ENCODE measurements around the gene ZNF236.

The ZNF236 gene

DNA sequence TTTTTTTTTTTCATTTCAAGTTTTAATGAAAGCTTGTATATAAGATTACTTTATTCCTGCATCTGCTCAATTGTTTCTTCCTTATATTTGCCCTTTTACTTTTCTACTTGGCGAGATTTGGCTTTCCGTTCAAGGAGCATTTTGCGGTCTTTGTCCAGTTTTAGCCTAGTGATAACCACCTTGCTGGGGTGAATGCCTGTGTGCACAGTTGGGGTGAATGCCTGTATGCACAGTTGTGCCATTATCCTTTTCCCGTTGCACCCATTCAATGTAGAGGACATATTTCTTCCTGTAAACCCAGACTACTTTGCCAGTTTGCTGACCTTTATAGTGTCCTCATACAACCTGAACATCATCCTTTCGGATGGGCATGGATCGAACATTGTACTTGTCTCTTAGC is 12.0 kb downstream of the ZNF236 start:
- TF ChIP-seq, protein P1, sequence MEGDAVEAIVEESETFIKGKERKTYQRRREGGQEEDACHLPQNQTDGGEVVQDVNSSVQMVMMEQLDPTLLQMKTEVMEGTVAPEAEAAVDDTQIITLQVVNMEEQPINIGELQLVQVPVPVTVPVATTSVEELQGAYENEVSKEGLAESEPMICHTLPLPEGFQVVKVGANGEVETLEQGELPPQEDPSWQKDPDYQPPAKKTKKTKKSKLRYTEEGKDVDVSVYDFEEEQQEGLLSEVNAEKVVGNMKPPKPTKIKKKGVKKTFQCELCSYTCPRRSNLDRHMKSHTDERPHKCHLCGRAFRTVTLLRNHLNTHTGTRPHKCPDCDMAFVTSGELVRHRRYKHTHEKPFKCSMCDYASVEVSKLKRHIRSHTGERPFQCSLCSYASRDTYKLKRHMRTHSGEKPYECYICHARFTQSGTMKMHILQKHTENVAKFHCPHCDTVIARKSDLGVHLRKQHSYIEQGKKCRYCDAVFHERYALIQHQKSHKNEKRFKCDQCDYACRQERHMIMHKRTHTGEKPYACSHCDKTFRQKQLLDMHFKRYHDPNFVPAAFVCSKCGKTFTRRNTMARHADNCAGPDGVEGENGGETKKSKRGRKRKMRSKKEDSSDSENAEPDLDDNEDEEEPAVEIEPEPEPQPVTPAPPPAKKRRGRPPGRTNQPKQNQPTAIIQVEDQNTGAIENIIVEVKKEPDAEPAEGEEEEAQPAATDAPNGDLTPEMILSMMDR (IDR thresholded peaks at IDR 0.05; ENCODE audit: low read depth, low read length, missing control alignments), result no peak
- no peak for DNase-seq (ENCODE audit: low read depth)
- H3K4me3 ChIP-seq (ENCODE audit: low read depth, low read length), result no peak overlapping the region

DNA sequence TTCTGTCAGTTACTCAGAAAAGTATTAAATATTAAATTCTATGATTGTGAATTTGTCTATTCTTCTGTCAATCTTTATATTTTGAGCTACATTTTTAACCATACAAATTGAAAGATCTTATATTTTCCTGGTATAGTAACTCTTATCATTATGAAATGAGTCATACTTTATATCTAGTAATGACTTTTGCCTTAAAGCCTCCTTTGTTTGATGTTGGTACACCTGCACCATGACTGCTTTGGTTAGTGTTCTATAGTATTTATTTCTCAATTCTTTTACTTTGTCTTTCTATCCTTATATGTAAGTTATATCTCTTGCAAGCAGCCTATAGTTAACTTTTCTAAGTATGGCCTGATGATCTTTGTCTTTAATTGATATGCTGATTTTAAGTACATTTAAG is 13.0 kb downstream of the ZNF236 start:
- TF ChIP-seq, protein P1 (IDR thresholded peaks at IDR 0.05; ENCODE audit: low read depth, low read length, missing control alignments), result no peak

DNA sequence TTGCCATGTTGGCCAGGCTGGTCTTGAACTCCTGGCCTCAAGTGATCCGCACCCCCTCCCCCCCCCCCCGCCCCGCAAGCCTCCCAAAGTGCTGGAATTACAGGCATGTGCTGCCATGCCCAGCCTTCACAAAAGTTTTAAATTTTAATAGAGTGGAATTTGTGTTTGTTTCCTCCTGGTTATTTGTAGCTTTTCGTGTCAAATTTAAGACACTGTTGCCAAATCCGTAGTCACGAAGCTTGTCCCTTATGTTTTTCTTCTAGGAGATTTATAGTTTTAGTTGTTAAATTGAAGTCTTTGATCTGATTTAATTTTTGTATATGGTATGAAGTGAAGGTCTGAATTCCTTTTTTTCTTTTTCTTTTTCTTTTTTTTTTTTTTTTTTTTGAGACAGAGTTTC is 14.7 kb downstream of the ZNF236 start:
- H3K4me3 ChIP-seq (ENCODE audit: low read depth, low read length), result no peak overlapping the region
- TF ChIP-seq, protein P1 (IDR thresholded peaks at IDR 0.05; ENCODE audit: low read depth, low read length, missing control alignments), result no peak
- no peak for DNase-seq (ENCODE audit: low read depth)

More for the DNA sequence above, 13.0 kb downstream of the ZNF236 start:
- H3K4me3 ChIP-seq (ENCODE audit: low read depth, low read length), result no peak overlapping the region
- no peak for DNase-seq (ENCODE audit: low read depth)

DNA sequence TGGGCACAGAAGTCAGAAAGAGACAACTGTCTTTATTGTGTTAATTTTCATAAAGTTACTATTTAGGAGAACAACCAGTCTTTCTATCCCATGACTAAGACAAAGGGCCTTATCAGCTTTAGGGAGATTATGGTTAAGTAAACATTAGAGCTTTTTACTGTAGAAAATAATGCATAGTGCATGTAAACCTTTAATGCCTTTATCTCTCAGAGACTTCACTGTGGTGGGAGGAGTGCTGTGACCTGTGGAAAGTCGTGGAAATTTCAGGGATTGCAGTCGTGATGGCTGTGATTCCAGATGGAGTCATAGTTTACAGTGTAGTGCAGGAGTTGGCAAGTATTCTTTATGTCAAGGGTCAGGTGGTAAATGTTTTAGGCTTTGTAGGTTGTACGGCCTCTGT is 15.8 kb downstream of the ZNF236 start:
- DNase-seq (ENCODE audit: low read depth), result no peak
- TF ChIP-seq, protein P1 (IDR thresholded peaks at IDR 0.05; ENCODE audit: low read depth, low read length, missing control alignments), result no peak

DNA sequence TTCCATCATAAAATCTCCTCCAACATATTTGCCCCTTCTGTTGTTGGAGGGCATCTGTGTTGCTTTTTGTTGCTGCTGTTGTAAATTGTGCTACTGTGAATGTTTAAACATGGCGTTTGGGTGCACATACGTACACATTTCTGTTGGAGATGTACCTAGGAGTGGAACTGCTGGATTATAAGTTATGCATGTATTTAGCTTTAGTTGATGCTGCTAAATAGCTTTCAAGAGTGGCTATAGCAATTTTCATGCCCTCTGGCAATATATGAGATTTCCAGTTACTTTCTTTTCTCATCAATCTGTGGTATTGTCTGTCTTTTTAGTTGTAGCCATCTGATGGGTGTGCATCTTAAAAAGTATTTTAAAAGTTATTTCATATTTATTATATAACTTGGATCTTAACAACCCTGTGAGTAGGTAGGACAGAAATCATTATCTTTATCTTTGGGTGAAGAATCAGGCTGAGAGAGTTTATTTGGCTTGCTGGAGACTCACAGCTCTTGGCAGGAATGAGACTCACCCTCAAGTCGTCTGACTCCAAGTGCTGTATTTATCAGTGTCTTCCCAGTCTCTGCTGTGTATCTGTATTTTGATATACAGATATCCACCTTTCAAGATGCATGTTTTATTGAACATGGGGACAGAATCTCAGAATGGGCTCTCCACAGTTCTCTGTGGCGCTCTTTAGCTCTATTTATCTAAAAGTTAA is 16.9 kb downstream of the ZNF236 start:
- no peak for DNase-seq (ENCODE audit: low read depth)
- TF ChIP-seq, protein P1 (IDR thresholded peaks at IDR 0.05; ENCODE audit: low read depth, low read length, missing control alignments), result no peak
- H3K4me3 ChIP-seq (ENCODE audit: low read depth, low read length), result no peak overlapping the region

More for the DNA sequence above, 15.8 kb downstream of the ZNF236 start:
- H3K4me3 ChIP-seq (ENCODE audit: low read depth, low read length), result no peak overlapping the region

DNA sequence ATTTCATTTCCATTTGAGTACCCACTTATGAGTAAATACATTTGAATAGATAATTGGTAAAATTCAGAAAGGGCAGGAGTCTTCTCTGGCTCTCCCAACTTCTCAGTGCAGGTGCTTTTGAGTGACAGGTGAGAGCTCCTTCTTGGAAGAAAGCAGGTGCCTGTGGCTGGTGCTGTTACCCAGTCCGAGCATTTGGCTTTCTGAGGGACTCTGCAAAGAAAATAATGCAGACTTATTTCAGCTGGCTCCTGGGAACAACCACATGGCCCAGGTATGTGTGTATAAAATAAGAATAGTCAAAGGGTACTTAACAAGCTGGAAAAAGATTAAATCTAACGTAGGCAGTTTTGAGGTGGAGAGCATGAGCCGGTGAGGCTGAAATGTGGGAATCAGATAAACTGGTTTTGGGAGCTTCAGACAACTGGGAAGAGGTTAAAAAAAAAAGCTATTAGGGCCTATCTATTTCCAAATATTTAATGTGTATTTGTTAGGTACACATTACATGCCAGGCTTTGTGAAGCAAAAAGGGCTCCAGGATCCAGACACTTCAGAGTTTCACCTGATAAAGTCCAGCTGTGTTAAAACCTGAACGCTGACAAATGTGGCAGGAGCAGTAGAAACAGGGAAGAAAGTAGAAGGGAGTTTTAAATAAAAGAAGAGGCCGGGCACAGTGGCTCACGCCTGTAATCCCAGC is 20.6 kb downstream of the ZNF236 start:
- no peak overlapping the region for H3K4me3 ChIP-seq (ENCODE audit: low read depth, low read length)
- no peak for DNase-seq (ENCODE audit: low read depth)
- TF ChIP-seq, protein P1 (IDR thresholded peaks at IDR 0.05; ENCODE audit: low read depth, low read length, missing control alignments), result no peak

Data from GM12864 (cell line).